ENCODE measurements around the gene SULT4A1. TPM values are rescaled to one million over a fixed set of nuclear protein-coding genes. Genes with fewer than 3 reads are reported as not detected.
"Not testable (repeated sequence)": the region's sequence is repeated elsewhere in the genome, so short reads cannot be mapped to it uniquely, and the experiment has no call there.

The SULT4A1 gene
- total and polyA plus RNA-seq, 2 experiments from 2014 or later = 4.7 to 5.2 TPM

GRCh38 chr22:43869001-43869400 lies 6.7 kb upstream of the SULT4A1 start:
- Mint-ChIP-seq H3K36me3 (ENCODE audit: low read depth) (peaks cover 22% of the 10 kb centered on the region), H3K9me3 (peaks cover 41% of the 10 kb centered on the region), H3K4me1 (peaks cover 18% of the 10 kb centered on the region), H3K27ac (peak overlapping the region; percentile 35; the same call in 1 of the 2 replicates)
- not testable (repeated sequence) for H2AFZ ChIP-seq; H3F3A ChIP-seq (replicated peaks; ENCODE audit: low read depth); H4K20me1 ChIP-seq (replicated peaks; ENCODE audit: insufficient read depth); H3K79me2 ChIP-seq (replicated peaks; ENCODE audit: insufficient read depth); H3K27me3 ChIP-seq (ENCODE audit: insufficient read depth); H3K9me2 ChIP-seq (ENCODE audit: insufficient read depth); H3K36me3 ChIP-seq (ENCODE audit: insufficient read depth); H3K27me3 Mint-ChIP-seq (ENCODE audit: insufficient read depth, low read depth, poor library complexity); H3K4me3 Mint-ChIP-seq
- ATAC-seq (peak; percentile 60), DNase-seq (ENCODE audit: low spot score) (peak; percentile 62)
- peak overlapping the region; percentile 70 for H3K4me2 ChIP-seq
- TF ChIP-seq REST (IDR thresholded peaks at IDR 0.05; ENCODE audit: unreplicated experiment) = peak; percentile 34
- H3K4me1 ChIP-seq (ENCODE audit: insufficient read depth) = peaks cover 12% of the 10 kb centered on the region
- H3K4me3 ChIP-seq = peak overlapping the region; percentile 35; the same call in 1 of the 2 replicates
- H3K27ac ChIP-seq (ENCODE audit: low read depth) = peak overlapping the region; percentile 88

- H3K4me3 ChIP-seq = peak overlapping the region; percentile 35
- no peaks in the 10 kb centered on the region for H3K9me2 ChIP-seq (ENCODE audit: insufficient read depth)
- H3K79me2 ChIP-seq (replicated peaks; ENCODE audit: insufficient read depth) = no peaks in the 10 kb centered on the region
- peak overlapping the region; percentile 88 for H3K27ac ChIP-seq (ENCODE audit: low read depth)
- peak; percentile 98 for ATAC-seq
- H2AFZ ChIP-seq = no peak overlapping the region
- H3K27me3 Mint-ChIP-seq (ENCODE audit: insufficient read depth, low read depth, poor library complexity) = peaks cover 12% of the 10 kb centered on the region
- H4K20me1 ChIP-seq (replicated peaks; ENCODE audit: insufficient read depth) = no peaks in the 10 kb centered on the region
- H3K9me3 Mint-ChIP-seq = peaks cover 33% of the 10 kb centered on the region
- peak overlapping the region; percentile 47; the same call in 2 of the 3 replicates for H3K4me3 Mint-ChIP-seq
- H3K4me2 ChIP-seq = peak overlapping the region; percentile 70
- peaks cover 18% of the 10 kb centered on the region for H3K4me1 Mint-ChIP-seq
- H3K27me3 ChIP-seq (ENCODE audit: insufficient read depth) = no peaks in the 10 kb centered on the region
- peaks cover 8% of the 10 kb centered on the region; the same call in 1 of the 2 replicates for H3F3A ChIP-seq (replicated peaks; ENCODE audit: low read depth)
- peaks cover 12% of the 10 kb centered on the region for H3K4me1 ChIP-seq (ENCODE audit: insufficient read depth)
- H3K36me3 ChIP-seq (ENCODE audit: insufficient read depth) = peaks cover 9% of the 10 kb centered on the region; the same call in 1 of the 2 replicates
- peaks cover 19% of the 10 kb centered on the region; the same call in 2 of the 3 replicates for H3K36me3 Mint-ChIP-seq (ENCODE audit: low read depth)
- H3K27ac Mint-ChIP-seq = peak overlapping the region; percentile 35; the same call in 1 of the 2 replicates
- no peak for TF ChIP-seq ETS1 (IDR thresholded peaks at IDR 0.05)
- no peak for TF ChIP-seq STAT1 (IDR thresholded peaks at IDR 0.05; ENCODE audit: unreplicated experiment)
- TF ChIP-seq EZH2phosphoT487 (IDR thresholded peaks at IDR 0.05; ENCODE audit: unreplicated experiment) = no peak
- no peak for TF ChIP-seq ZNF114 (CRISPR knock-in tag; IDR thresholded peaks at IDR 0.05)
- no peak for TF ChIP-seq CTCF (conservative IDR thresholded peaks at IDR 0.05; ENCODE audit: low read depth in 2 of 2)
- no peak for TF ChIP-seq CREB1 (CRISPR knock-in tag; IDR thresholded peaks at IDR 0.05; ENCODE audit: low read depth)
- TF ChIP-seq NANOG (IDR thresholded peaks at IDR 0.05; ENCODE audit: borderline replicate concordance) = no peak
- peak; percentile 100 for TF ChIP-seq REST (IDR thresholded peaks at IDR 0.05; ENCODE audit: unreplicated experiment)
- DNase-seq (ENCODE audit: low spot score) = peak; percentile 95
Observed at GRCh38 chr22:43867839-43868635, 5.7 kb upstream of the SULT4A1 start.

Data from GM23338 (cell line).